Bronchial epithelial cell (primary cell): ENCODE data around the gene MRPS15. TPM values are rescaled to one million over a fixed set of nuclear protein-coding genes. Genes with fewer than 3 reads are reported as not detected.
"Not testable (repeated sequence)": the region's sequence is repeated elsewhere in the genome, so short reads cannot be mapped to it uniquely, and the experiment has no call there.

Source experiments
- DNase-seq: peaks from one replicate; pipeline ENCODE4 v3.0.0-alpha.2; 2010; ENCODE audit warnings: low read depth
- FAIRE-seq: peaks from 2 replicates; lab custom pipeline; 2011; peaks lifted over from hg19 to GRCh38; lab: Jason Lieb, UNC
- H3K27me3 ChIP-seq: 2 replicates; pipeline ENCODE4 v1.5.1; 2011; ENCODE audit warnings: low read length; ENCODE audit not compliant: control insufficient read depth, insufficient read depth
- H3K36me3 ChIP-seq: 2 replicates; pipeline ENCODE4 v1.5.1; 2011; ENCODE audit warnings: low read length; ENCODE audit not compliant: control insufficient read depth, insufficient read depth
- H3K4me3 ChIP-seq: 2 replicates; pipeline ENCODE4 v1.5.1; 2011; ENCODE audit warnings: mild to moderate bottlenecking, low read depth, low read length, control low read depth
- total RNA-seq: library from RNA; depleted of rRNA; stranded (reverse); fragments of >200 nt; gene quantifications from 2 replicates; pipeline ENCODE4 v1.2.1, GENCODE V29; 2014
- TF ChIP-seq, protein P1 (sequence below): IDR thresholded peaks from 2 replicates; pipeline ENCODE4 v1.5.1; 2011; ENCODE audit warnings: mild to moderate bottlenecking, moderate library complexity, low read length, control low read depth, inconsistent platforms; ENCODE audit not compliant: insufficient read depth, severe bottlenecking

MRPS15 gene
- total RNA-seq, result 64.5 and 81.0 TPM in 2 replicates

DNA sequence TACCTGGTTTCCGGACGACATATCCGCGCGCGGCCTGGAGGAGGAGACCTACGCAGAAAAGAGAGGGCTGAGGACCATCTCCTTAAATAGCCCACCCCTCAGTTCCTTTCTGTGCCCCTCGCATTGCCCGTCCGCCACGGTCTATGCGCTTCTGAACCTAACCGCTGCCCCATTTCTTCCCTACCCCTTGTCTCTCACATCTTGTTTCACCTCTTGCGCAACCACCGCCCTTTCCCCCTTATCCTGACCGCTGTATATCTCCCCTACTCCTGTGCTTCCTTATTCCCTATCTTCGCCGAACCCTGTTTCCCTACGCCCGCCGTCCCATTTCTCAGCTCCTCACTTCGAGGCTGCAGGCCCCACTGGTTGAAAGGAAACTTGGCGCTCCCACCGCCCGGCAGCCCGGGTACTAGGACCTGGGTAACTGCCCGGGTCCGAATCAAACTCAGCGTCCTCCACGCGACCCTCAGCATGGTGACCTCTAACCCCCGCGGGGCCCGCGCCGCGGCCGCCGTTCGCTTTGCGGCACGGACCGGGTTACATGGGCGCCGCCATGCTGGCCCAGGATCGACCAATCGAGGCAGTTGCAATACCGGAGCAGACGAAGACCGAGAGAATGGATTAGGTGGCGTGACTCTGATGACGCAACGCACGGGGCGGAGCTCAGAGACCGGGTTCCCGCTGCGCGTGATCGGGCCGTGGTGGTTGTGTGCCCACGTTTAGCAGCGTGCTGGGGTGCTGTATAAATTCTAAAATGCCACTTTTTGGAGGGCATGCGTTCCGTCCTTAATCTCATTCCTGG lies at the start of gene MRPS15:
Gene MRPS15 (minus strand): TSS at position 582 of the 802 bp plus-strand sequence. CDS start 109 bp downstream, at position 473.
- Histone ChIP-seq H3K4me3 (peak within 1 kb of the TSS; percentile 56), H3K27me3 (no peaks in the 10 kb centered on the region), H3K36me3 (peaks cover 10% of the 10 kb centered on the region)
- DNase-seq (peak; percentile 84), FAIRE-seq (no peak)
- TF ChIP-seq, protein P1, sequence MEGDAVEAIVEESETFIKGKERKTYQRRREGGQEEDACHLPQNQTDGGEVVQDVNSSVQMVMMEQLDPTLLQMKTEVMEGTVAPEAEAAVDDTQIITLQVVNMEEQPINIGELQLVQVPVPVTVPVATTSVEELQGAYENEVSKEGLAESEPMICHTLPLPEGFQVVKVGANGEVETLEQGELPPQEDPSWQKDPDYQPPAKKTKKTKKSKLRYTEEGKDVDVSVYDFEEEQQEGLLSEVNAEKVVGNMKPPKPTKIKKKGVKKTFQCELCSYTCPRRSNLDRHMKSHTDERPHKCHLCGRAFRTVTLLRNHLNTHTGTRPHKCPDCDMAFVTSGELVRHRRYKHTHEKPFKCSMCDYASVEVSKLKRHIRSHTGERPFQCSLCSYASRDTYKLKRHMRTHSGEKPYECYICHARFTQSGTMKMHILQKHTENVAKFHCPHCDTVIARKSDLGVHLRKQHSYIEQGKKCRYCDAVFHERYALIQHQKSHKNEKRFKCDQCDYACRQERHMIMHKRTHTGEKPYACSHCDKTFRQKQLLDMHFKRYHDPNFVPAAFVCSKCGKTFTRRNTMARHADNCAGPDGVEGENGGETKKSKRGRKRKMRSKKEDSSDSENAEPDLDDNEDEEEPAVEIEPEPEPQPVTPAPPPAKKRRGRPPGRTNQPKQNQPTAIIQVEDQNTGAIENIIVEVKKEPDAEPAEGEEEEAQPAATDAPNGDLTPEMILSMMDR, result no peak

DNA sequence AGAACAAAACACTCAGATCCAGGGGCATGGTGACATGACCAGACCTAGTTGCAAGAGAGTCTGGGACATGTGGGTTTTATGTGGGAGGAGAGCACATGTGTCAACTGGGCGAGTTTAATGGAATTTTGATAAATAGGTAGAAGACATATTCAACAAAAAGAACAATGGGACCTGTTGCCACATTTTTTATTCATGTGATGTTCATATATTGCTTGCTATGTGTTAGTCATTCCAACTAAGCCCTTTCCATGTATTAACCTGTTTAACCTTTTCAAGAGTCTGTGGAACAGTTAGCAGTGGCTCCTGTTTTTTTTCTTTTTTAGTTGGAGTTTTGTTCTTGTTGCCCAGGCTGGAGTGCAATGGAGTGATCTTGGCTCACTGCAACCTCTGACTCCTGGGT lies 48.7 kb upstream of the MRPS15 start:
- Histone ChIP-seq H3K27me3 (no peaks in the 10 kb centered on the region), H3K4me3 (no peak overlapping the region), H3K36me3 (no peaks in the 10 kb centered on the region)
- no peak for FAIRE-seq
- peak; percentile 82 for DNase-seq
- TF ChIP-seq, protein P1, result no peak

DNA sequence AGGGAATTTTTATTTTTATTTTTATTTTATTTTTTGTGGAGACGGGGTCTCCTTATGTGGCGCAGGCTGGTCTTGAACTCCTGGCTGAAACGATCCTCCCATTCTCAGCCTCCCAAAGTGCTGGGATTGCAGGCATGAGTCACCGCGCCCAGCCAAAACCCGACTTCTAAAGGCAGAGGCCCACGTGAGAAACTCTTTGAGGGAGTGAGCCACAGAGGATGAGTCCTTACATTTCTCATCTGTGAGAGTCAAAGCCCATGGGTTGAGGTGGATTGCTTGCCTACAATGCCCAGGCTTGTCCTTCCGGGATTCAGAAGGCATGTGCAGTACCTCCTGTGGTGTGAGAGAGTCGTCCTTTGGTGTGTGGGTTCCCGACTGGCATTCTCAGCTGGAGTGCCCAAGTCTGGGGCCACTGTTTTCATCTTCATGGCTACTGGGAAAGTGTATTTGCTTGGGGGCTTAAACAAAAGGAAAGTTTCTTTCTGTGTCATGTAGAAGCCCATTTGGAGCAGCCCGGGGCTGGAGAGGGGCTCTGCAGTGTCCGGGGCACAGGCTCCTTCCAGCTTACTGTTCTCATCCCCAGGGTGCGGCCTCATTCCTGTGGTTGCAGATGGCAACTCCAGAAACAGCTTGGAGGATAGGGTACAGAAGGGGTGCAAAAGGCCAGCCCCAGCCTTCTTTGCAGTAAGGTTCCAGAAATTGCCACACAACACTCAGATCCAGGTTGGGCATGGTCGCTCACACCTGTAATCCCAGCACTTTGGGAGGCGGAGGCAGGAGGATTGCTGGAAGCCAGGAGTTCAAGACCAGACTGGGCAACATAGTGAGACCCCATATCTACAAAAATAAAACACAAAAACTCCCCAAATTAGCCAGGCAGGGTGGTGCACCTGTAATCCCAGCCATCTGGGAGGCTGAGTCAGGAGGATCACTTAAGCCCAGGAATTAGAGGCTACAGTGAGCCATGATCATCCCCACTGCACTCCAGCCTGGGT lies 47.9 kb upstream of the MRPS15 start:
- TF ChIP-seq, protein P1, result no peak
- no peaks in the 10 kb centered on the region for H3K36me3 ChIP-seq
- no peaks in the 10 kb centered on the region for H3K27me3 ChIP-seq
- FAIRE-seq (peak; percentile 88), DNase-seq (peak; percentile 93)
- H3K4me3 ChIP-seq, result no peak overlapping the region

DNA sequence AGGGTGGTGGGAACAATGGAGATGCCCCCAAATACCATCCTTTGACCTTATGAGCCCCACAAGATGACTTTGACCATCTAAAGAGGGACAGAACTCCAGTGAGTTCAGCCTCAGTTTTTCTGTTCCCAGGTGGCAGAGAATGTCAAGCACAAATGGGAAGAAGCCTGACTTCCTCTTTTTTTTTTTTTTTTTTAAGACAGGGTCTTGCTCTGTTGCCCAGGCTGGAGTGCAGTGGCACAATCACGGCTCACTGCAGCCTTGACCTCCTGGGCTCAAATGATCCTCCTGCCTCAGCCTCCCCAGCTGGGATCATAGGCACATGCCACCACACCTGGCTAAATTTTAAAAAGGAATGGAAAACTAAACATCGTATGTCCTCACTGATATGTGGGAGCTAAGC lies 47.0 kb upstream of the MRPS15 start:
- H3K27me3 ChIP-seq, DNase-seq, H3K4me3 ChIP-seq, FAIRE-seq, H3K36me3 ChIP-seq: not testable (repeated sequence)

DNA sequence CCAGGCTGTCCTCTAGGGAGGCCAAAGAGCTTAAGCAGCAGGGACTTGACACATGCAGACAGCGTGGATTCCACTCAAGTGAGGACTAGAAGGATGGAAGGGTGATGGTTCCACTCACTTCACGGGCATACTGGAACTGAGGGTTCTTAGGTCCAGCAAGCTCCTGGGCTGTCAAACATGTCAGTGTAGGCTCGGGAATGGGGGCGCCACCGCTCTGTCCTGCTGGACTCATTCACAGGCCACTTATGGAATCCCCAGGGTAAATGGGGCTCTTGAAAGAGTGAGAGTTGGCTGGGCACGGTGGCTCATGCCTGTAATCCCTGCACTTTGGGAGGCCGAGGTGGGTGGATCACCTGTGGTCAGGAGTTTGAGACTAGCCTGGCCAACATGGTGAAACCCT lies 46.2 kb upstream of the MRPS15 start:
- FAIRE-seq (no peak), DNase-seq (no peak)
- Histone ChIP-seq H3K36me3 (no peaks in the 10 kb centered on the region), H3K4me3 (no peak overlapping the region), H3K27me3 (no peaks in the 10 kb centered on the region)
- TF ChIP-seq, protein P1, result no peak

DNA sequence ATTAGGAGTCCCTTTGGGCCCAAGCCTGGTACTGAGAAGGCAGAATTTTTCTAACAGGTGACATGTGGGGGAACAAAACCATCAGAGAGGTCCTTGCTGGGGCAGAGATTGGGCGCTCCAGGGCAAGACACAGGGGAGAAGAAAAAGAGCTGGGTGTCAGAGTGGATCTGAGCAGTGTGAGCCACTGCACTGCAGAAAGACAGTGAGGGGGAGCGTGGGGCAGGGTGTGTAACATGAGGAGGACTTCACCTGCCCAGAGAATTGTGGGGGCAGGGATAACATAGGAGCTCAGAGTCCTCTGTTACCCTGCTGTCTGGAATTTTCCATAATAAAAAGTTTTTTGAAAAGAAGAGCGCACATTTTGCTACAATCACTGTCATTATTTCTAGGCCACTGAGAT lies 44.1 kb upstream of the MRPS15 start:
- TF ChIP-seq, protein P1, result no peak
- FAIRE-seq (no peak), DNase-seq (no peak)
- H3K4me3 ChIP-seq, result no peak overlapping the region
- no peaks in the 10 kb centered on the region for H3K36me3 ChIP-seq
- H3K27me3 ChIP-seq, result no peaks in the 10 kb centered on the region
